Uterus (tissue), 4 donors: Measurements from ENCODE around the gene DPP10. TPM values are rescaled to one million over a fixed set of nuclear protein-coding genes. Genes with fewer than 3 reads are reported as not detected.

ENCODE experiments used
- DNase-seq, 2 donors: peaks; one replicate each; pipeline ENCODE4 v3.0.0-alpha.2; 2019 to 2020
- H3K27ac ChIP-seq, 2 donors: fragments of 200-600 bp; sonication (generic); 1 replicate in 1 of 2; 2 replicates in 1 of 2; pipeline ENCODE4 v1.5.1; 2016 to 2018
- H3K27me3 ChIP-seq, 2 donors: fragments of 200-600 bp; sonication (generic); one replicate each; pipeline ENCODE4 v1.5.1; 2018 to 2019; ENCODE audit warnings: control low read depth in 1 of 2
- H3K36me3 ChIP-seq, 2 donors: fragments of 200-600 bp; sonication (generic); one replicate each; pipeline ENCODE4 v1.5.1; 2019; ENCODE audit warnings: control low read depth in 1 of 2
- H3K4me1 ChIP-seq, 2 donors: fragments of 200-600 bp; sonication (generic); one replicate each; pipeline ENCODE4 v1.5.1; 2018 to 2019; ENCODE audit warnings: control low read depth in 1 of 2
- H3K4me3 ChIP-seq, 2 donors: fragments of 200-600 bp; sonication (generic); 1 replicate in 1 of 2; 2 replicates in 1 of 2; pipeline ENCODE4 v1.5.1; 2018 to 2019; ENCODE audit warnings: mild to moderate bottlenecking in 1 of 2
- H3K9me3 ChIP-seq, 2 donors: fragments of 200-600 bp; sonication (generic); one replicate each; pipeline ENCODE4 v1.5.1; 2019; ENCODE audit warnings: control low read depth in 1 of 2
- POLR2A ChIP-seq, 2 donors: fragments of 450-650 bp; IDR thresholded peaks; one replicate each; pipeline ENCODE4 v1.6.1; 2016; ENCODE audit warnings: antibody characterized with exemption in 2 of 2, mild to moderate bottlenecking in 1 of 2, moderate library complexity in 1 of 2
- intact Hi-C: fragments of 100-400 bp; cut with DNase I; formaldehyde crosslinking; loops from one replicate; pipeline ENCODE4 v1.15.1; 2023; ENCODE audit warnings: low total_unique reads
- total RNA-seq, 4 donors: library from RNA; depleted of rRNA in 3 of 4; stranded (reverse); fragments of >200 nt in 3 of 4; gene quantifications; one replicate each; pipeline versions ENCODE4 v1.1.0 to v1.2.4, GENCODE V29; 2014 to 2023
- TF ChIP-seq, protein P1 (sequence below), 4 experiments: fragments of 200-600 bp in 2 of 4; fragments of 450-650 bp in 2 of 4; sonication (generic) in 2 of 4; IDR thresholded peaks; one replicate each; pipeline ENCODE4 v1.5.1; 2016 to 2019; ENCODE audit warnings: antibody characterized with exemption in 4 of 4, mild to moderate bottlenecking in 2 of 4, moderate library complexity in 1 of 4
- donor health status: DM: yes; HTN: yes; CAD: no.

Gene DPP10
- total RNA-seq, 4 donors from 2014 or later: 33.0 TPM; not detected in 3

DNA sequence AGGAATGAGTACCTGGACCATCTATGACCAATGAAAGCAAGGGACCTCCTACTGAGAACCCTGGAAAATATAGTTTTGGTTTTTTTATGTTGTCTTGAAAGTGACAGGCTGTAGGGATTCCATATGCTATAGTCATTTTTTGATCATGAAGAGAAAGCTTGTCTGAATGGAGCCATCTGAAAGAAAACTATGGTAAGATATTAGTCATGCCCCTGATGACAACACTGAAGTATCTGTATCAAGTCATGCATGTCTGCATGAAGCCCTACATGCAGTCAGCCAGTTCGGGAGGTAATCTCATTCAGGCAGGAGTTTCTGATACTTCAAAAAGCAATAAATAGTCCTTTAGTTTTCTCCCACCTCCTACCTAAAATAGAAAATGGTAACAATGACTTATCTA is 1042.0 kb downstream of the DPP10 start:
- Histone ChIP-seq H3K4me1 (no peaks in the 10 kb centered on the region), H3K9me3 (no peaks in the 10 kb centered on the region), H3K27me3 (no peaks in the 10 kb centered on the region), H3K36me3 (no peaks in the 10 kb centered on the region), H3K27ac (no peak overlapping the region), H3K4me3 (no peak overlapping the region)
- intact Hi-C loops: no loop called here
- DNase-seq: no peak
- no peak for TF ChIP-seq POLR2A (IDR thresholded peaks at IDR 0.05)
- TF ChIP-seq, protein P1, sequence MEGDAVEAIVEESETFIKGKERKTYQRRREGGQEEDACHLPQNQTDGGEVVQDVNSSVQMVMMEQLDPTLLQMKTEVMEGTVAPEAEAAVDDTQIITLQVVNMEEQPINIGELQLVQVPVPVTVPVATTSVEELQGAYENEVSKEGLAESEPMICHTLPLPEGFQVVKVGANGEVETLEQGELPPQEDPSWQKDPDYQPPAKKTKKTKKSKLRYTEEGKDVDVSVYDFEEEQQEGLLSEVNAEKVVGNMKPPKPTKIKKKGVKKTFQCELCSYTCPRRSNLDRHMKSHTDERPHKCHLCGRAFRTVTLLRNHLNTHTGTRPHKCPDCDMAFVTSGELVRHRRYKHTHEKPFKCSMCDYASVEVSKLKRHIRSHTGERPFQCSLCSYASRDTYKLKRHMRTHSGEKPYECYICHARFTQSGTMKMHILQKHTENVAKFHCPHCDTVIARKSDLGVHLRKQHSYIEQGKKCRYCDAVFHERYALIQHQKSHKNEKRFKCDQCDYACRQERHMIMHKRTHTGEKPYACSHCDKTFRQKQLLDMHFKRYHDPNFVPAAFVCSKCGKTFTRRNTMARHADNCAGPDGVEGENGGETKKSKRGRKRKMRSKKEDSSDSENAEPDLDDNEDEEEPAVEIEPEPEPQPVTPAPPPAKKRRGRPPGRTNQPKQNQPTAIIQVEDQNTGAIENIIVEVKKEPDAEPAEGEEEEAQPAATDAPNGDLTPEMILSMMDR (IDR thresholded peaks at IDR 0.05): no peak

DNA sequence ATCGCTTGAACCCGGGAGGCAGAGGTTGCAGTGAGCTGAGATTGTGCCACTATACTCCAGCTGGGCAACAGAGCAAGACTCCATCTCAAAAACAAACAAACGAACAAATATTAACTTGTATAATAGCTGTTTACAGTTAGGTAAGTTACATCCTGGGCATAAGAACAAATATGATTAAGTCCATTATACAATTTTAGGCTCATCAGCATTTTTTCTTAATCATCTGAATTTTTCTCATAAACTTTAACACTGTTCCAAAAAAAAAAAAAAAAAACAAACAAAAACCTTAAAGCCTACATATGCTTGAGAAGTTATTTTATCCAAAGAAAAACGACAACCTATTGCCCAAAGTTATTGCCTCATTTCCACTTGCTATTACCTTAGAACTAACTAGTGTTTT is 1042.5 kb downstream of the DPP10 start:
- H3K36me3 ChIP-seq: no peaks in the 10 kb centered on the region
- no peak overlapping the region for H3K27ac ChIP-seq
- DNase-seq: no peak
- no peaks in the 10 kb centered on the region for H3K27me3 ChIP-seq
- intact Hi-C loops: no loop called here
- H3K4me1 ChIP-seq: no peaks in the 10 kb centered on the region
- H3K4me3 ChIP-seq: no peak overlapping the region
- TF ChIP-seq, protein P1 (IDR thresholded peaks at IDR 0.05): no peak
- TF ChIP-seq POLR2A (IDR thresholded peaks at IDR 0.05): no peak
- no peaks in the 10 kb centered on the region for H3K9me3 ChIP-seq

DNA sequence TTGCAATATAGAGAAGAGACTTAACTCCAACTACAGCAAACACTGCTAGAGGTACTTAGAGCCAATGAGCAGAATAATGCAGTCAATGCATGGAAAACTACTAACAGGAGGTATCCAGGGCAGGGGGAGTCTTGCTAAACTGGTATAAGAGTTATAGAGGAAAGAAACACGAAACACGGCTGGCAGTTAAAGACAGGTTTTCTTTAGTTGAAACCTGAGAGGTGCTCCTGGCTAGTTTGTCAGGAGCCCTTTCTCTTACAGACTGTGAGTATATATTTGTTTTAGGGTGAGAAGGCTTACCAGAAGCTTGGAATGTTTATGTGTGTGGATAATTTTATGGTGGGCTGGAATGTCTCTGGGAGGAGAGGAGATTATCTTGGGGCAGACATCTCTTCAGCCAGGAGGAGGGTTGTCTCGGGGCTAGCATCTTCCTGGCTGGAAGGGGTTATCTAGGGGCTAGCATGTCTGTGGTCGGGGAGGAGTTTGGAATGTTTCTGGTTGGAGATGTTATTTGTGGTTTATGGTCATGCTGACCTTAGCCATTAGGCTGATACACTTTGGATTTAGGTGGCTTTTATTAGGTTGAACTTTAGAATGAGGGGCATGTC is 1048.8 kb downstream of the DPP10 start:
- intact Hi-C loops: no loop called here
- no peaks in the 10 kb centered on the region for H3K36me3 ChIP-seq
- no peaks in the 10 kb centered on the region for H3K27me3 ChIP-seq
- no peaks in the 10 kb centered on the region for H3K9me3 ChIP-seq
- DNase-seq: no peak
- H3K4me3 ChIP-seq: no peak overlapping the region
- H3K4me1 ChIP-seq: no peaks in the 10 kb centered on the region
- H3K27ac ChIP-seq: no peak overlapping the region
- TF ChIP-seq, protein P1 (IDR thresholded peaks at IDR 0.05): no peak
- TF ChIP-seq POLR2A (IDR thresholded peaks at IDR 0.05): no peak

DNA sequence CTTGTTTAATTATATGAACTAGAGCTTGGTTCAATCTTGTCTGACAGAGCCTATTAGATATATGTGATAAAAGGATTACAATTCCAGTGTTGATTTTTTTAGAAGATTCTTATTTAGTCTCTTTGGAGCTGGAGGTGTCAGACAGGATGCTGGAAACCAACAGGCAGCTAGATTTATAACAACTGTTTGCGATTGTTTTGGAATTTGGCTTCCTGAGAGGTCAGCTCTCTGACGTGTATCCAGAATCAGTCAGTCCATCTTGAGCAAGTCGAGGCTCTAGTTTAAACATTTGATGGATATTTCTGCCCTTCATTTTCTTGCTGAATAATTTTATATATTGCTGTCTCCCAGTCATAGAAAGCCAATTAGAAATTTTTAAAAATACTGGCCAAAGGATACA is 1062.9 kb downstream of the DPP10 start:
- no peak overlapping the region for H3K27ac ChIP-seq
- intact Hi-C loops: no loop called here

DNA sequence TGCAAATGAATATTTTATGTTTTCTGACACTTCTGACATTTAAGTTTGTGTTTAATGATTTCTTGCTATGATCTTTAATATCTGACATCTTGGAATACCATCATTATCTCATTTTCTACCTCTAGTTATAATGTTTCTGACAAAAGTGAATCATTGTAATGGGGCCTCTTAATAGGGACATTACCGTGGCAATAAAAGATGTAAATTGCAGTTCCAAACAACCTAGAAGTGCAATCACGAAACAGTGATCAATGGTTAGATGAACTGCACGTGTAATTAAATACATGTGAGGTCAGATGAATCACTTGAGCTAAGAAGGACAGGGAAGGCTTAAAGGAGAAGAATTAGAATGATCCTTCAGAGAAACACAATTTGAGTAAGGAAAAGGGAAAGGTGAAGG is 1078.3 kb downstream of the DPP10 start:
- no peak overlapping the region for H3K4me3 ChIP-seq
- no peak for DNase-seq
- H3K9me3 ChIP-seq: no peaks in the 10 kb centered on the region
- no peak for TF ChIP-seq POLR2A (IDR thresholded peaks at IDR 0.05)
- TF ChIP-seq, protein P1 (IDR thresholded peaks at IDR 0.05): no peak
- H3K4me1 ChIP-seq: no peaks in the 10 kb centered on the region
- H3K27ac ChIP-seq: no peak overlapping the region
- H3K36me3 ChIP-seq: no peaks in the 10 kb centered on the region
- H3K27me3 ChIP-seq: no peaks in the 10 kb centered on the region
- intact Hi-C loops: no loop called here

More for the DNA sequence above, 1062.9 kb downstream of the DPP10 start:
- Histone ChIP-seq H3K4me3 (no peak overlapping the region), H3K27me3 (no peaks in the 10 kb centered on the region), H3K9me3 (no peaks in the 10 kb centered on the region), H3K36me3 (no peaks in the 10 kb centered on the region), H3K4me1 (no peaks in the 10 kb centered on the region)
- DNase-seq: no peak
- TF ChIP-seq POLR2A (IDR thresholded peaks at IDR 0.05): no peak
- TF ChIP-seq, protein P1 (IDR thresholded peaks at IDR 0.05): no peak
